ENCODE measurements around the gene KLHL5. TPM values are rescaled to one million over a fixed set of nuclear protein-coding genes. Genes with fewer than 3 reads are reported as not detected.

The KLHL5 gene
- total RNA-seq, 4 donors from 2014 or later, result 10.9 to 14.0 (median 11.8) TPM

- DNase-seq, result no peak
- no peak for TF ChIP-seq CTCF (IDR thresholded peaks at IDR 0.05 in 4 of 5, conservative IDR thresholded peaks at IDR 0.05 in 1 of 5)
- TF ChIP-seq POLR2A (IDR thresholded peaks at IDR 0.05), result no peak
- Histone ChIP-seq H3K27ac (no peak overlapping the region), H3K27me3 (no peaks in the 10 kb centered on the region), H3K36me3 (no peaks in the 10 kb centered on the region), H3K9me3 (no peaks in the 10 kb centered on the region), H3K4me1 (no peaks in the 10 kb centered on the region), H3K4me3 (no peak overlapping the region)
- in situ Hi-C loops (cut with MboI; ENCODE audit: low sequenced_read_pairs in 4 of 4) (no loop called here), intact Hi-C loops (cut with DNase I; ENCODE audit: low total_unique reads) (no loop called here)
- no peak for ATAC-seq
These were observed 104.1 kb downstream of the KLHL5 start for GRCh38 chr4:39166177-39166576.

DNA sequence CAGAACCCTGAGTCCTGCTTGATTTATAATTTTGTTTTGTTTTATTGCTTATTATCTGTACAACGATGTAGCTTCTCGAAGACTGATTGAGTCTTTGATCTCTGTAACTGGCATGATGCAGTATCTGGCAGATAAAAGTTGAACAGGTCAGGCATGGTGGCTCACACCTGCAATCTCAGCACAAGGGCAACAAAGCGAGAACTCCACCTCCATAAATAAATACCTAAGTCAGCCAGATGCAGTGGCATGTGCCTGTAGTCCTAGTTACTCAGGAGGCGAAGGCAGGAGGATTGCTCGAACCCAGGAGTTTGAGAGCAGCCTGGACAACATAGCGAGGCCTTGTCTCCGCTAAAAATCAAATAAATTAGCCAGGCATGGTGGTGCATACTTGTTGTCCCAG is 104.6 kb downstream of the KLHL5 start:
- no peak for TF ChIP-seq CTCF (IDR thresholded peaks at IDR 0.05 in 4 of 5, conservative IDR thresholded peaks at IDR 0.05 in 1 of 5)
- TF ChIP-seq POLR2A (IDR thresholded peaks at IDR 0.05), result no peak
- DNase-seq, result no peak
- in situ Hi-C loops (cut with MboI; ENCODE audit: low sequenced_read_pairs in 4 of 4), result no loop called here
- Histone ChIP-seq H3K36me3 (no peaks in the 10 kb centered on the region), H3K4me3 (no peak overlapping the region), H3K9me3 (no peaks in the 10 kb centered on the region), H3K27me3 (no peaks in the 10 kb centered on the region), H3K4me1 (no peaks in the 10 kb centered on the region), H3K27ac (no peak overlapping the region)
- ATAC-seq, result no peak
- intact Hi-C loops (cut with DNase I; ENCODE audit: low total_unique reads), result no loop called here

- Histone ChIP-seq H3K27ac (no peak overlapping the region), H3K4me3 (no peak overlapping the region), H3K9me3 (no peaks in the 10 kb centered on the region), H3K4me1 (no peaks in the 10 kb centered on the region), H3K36me3 (no peaks in the 10 kb centered on the region), H3K27me3 (no peaks in the 10 kb centered on the region)
- DNase-seq (no peak), ATAC-seq (no peak)
- intact Hi-C loops (cut with DNase I; ENCODE audit: low total_unique reads), result no loop called here
- in situ Hi-C loops (cut with MboI; ENCODE audit: low sequenced_read_pairs in 4 of 4), result no loop called here
- TF ChIP-seq CTCF (IDR thresholded peaks at IDR 0.05 in 4 of 5, conservative IDR thresholded peaks at IDR 0.05 in 1 of 5) (no peak), POLR2A (IDR thresholded peaks at IDR 0.05) (no peak)
These were observed 107.4 kb downstream of the KLHL5 start for GRCh38 chr4:39169426-39169825.

GRCh38 chr4:39170301-39170700 is 108.3 kb downstream of the KLHL5 start:
- H3K27me3 ChIP-seq, result no peaks in the 10 kb centered on the region
- H3K4me3 ChIP-seq, result no peak overlapping the region
- H3K36me3 ChIP-seq, result no peaks in the 10 kb centered on the region
- in situ Hi-C loops (cut with MboI; ENCODE audit: low sequenced_read_pairs in 4 of 4), result no loop called here
- DNase-seq, result no peak
- TF ChIP-seq POLR2A (IDR thresholded peaks at IDR 0.05), result no peak
- TF ChIP-seq CTCF (IDR thresholded peaks at IDR 0.05 in 4 of 5, conservative IDR thresholded peaks at IDR 0.05 in 1 of 5), result no peak
- H3K27ac ChIP-seq, result no peak overlapping the region
- no peaks in the 10 kb centered on the region for H3K9me3 ChIP-seq
- intact Hi-C loops (cut with DNase I; ENCODE audit: low total_unique reads), result no loop called here
- ATAC-seq, result no peak
- no peaks in the 10 kb centered on the region for H3K4me1 ChIP-seq

Other genes starting within 250 kb of the KLHL5 start
- under 1 TPM; 0.29 to 0.75 (median 0.48) TPM for gene TLR6, start 205.4 kb upstream of the KLHL5 start, total RNA-seq
- gene FAM114A1, start 194.4 kb upstream of the KLHL5 start, total RNA-seq, result 10 to 100 TPM; 23.2 to 47.5 (median 27.4) TPM
- gene TMEM156, start 29.8 kb upstream of the KLHL5 start, total RNA-seq, result not detected
- gene WDR19, start 120.3 kb downstream of the KLHL5 start, total RNA-seq, result 10 to 100 TPM in 2 of 4 donors, 1 to 10 TPM in 2; 6.1 to 16.2 (median 9.6) TPM

Data from gastrocnemius medialis (tissue), 4 donors.